ENCODE data around the gene KCNQ1.

GRCh38 chr11:2814751-2815150 is 369.9 kb downstream of the KCNQ1 start:
- TF ChIP-seq CTCF (IDR thresholded peaks at IDR 0.05; ENCODE audit: extremely low read depth in 1 of 2, insufficient read depth in 1 of 2, low read depth in 1 of 2, low read length in 2 of 2) (no peak), POLR2A (IDR thresholded peaks at IDR 0.05; ENCODE audit: low read depth, low read length) (no peak), POLR2AphosphoS5 (IDR thresholded peaks at IDR 0.05; ENCODE audit: insufficient read depth, low read depth, low read length) (no peak), EZH2 (IDR thresholded peaks at IDR 0.05; ENCODE audit: borderline replicate concordance, low read depth, low read length, severe bottlenecking) (no peak), JUN (IDR thresholded peaks at IDR 0.05; ENCODE audit: borderline replicate concordance, insufficient read depth, insufficient read length, low read depth) (no peak), FOS (IDR thresholded peaks at IDR 0.05; ENCODE audit: borderline replicate concordance, insufficient read depth, low read length) (no peak), MYC (IDR thresholded peaks at IDR 0.05; ENCODE audit: low read depth, low read length) (no peak)
